Lower leg skin (tissue), 3 donors: Measurements from ENCODE around the gene PHTF1.

Experiments used
- POLR2A ChIP-seq, 2 donors: fragments of 450-650 bp; IDR thresholded peaks; one replicate each; pipeline ENCODE4 v1.6.1; 2016 to 2017; ENCODE audit warnings: antibody characterized with exemption in 2 of 2, mild to moderate bottlenecking in 1 of 2, moderate library complexity in 1 of 2
- TF ChIP-seq, protein P1 (sequence below), 3 donors: fragments of 450-650 bp; IDR thresholded peaks; one replicate each; pipeline ENCODE4 v1.5.1; 2016; ENCODE audit warnings: antibody characterized with exemption in 3 of 3, mild to moderate bottlenecking in 3 of 3, moderate library complexity in 2 of 3

DNA sequence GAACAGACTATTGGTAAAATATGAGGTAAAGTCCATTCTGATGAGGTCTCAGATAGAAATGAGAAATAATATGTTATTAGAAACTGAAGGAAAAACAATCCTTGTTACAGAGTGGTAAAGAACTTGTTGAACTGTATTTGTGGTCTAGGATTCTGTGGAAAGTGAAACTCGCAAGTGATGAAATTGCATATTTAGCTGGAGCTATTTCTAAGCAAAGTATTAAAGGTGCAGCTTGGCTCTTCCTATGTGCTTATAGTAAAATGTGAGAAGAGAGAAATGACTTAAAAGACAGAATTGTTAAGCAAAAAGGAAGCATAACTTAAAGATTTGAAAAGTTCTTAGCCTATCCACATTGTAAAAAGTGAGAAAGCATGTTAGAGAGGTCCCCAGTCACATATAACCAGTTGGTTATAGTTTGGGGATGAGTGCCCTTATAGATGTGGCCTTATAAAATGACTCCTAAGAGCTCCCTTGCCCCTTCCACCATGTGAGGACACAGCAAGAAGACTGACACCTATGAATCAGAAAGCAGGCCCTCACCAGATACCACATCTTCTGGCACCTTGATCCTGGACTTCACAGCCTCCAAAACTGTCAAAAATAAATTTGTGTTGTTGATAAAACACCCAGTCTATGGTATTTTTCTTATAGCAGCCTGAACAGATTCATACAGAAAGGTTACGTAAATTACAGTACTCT is 24.8 kb downstream of the PHTF1 start:
- TF ChIP-seq, protein P1, sequence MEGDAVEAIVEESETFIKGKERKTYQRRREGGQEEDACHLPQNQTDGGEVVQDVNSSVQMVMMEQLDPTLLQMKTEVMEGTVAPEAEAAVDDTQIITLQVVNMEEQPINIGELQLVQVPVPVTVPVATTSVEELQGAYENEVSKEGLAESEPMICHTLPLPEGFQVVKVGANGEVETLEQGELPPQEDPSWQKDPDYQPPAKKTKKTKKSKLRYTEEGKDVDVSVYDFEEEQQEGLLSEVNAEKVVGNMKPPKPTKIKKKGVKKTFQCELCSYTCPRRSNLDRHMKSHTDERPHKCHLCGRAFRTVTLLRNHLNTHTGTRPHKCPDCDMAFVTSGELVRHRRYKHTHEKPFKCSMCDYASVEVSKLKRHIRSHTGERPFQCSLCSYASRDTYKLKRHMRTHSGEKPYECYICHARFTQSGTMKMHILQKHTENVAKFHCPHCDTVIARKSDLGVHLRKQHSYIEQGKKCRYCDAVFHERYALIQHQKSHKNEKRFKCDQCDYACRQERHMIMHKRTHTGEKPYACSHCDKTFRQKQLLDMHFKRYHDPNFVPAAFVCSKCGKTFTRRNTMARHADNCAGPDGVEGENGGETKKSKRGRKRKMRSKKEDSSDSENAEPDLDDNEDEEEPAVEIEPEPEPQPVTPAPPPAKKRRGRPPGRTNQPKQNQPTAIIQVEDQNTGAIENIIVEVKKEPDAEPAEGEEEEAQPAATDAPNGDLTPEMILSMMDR (IDR thresholded peaks at IDR 0.05) = no peak
- no peak for TF ChIP-seq POLR2A (IDR thresholded peaks at IDR 0.05)
